ENCODE measurements around the gene TAP1.

DNA sequence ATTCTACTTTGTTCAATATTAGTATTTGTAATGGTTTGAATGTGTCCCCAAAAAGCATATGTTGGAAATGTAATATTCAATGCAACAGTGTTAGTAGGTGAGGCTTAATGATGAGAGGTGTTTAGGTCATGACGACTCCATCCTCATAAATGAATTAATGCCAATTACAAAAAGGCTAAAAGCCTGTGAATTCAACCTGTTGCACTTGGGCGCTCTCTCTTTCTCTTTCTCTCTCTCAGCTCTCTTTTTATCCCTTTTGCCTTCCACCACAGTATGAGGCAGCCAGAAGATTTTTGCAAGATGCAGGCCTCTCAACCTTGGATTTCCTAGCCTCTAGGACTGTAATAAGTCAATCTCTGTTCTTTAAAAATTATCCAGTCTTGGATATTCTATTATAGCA, 35.1 kb upstream of the TAP1 start:
- no peak for TF ChIP-seq CTCF (IDR thresholded peaks at IDR 0.05)
- TF ChIP-seq, protein P1, sequence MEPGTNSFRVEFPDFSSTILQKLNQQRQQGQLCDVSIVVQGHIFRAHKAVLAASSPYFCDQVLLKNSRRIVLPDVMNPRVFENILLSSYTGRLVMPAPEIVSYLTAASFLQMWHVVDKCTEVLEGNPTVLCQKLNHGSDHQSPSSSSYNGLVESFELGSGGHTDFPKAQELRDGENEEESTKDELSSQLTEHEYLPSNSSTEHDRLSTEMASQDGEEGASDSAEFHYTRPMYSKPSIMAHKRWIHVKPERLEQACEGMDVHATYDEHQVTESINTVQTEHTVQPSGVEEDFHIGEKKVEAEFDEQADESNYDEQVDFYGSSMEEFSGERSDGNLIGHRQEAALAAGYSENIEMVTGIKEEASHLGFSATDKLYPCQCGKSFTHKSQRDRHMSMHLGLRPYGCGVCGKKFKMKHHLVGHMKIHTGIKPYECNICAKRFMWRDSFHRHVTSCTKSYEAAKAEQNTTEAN (CRISPR knock-in tag; IDR thresholded peaks at IDR 0.05): no peak
- no peak for TF ChIP-seq FOXP4 (CRISPR knock-in tag; IDR thresholded peaks at IDR 0.05)
- TF ChIP-seq, protein P2, sequence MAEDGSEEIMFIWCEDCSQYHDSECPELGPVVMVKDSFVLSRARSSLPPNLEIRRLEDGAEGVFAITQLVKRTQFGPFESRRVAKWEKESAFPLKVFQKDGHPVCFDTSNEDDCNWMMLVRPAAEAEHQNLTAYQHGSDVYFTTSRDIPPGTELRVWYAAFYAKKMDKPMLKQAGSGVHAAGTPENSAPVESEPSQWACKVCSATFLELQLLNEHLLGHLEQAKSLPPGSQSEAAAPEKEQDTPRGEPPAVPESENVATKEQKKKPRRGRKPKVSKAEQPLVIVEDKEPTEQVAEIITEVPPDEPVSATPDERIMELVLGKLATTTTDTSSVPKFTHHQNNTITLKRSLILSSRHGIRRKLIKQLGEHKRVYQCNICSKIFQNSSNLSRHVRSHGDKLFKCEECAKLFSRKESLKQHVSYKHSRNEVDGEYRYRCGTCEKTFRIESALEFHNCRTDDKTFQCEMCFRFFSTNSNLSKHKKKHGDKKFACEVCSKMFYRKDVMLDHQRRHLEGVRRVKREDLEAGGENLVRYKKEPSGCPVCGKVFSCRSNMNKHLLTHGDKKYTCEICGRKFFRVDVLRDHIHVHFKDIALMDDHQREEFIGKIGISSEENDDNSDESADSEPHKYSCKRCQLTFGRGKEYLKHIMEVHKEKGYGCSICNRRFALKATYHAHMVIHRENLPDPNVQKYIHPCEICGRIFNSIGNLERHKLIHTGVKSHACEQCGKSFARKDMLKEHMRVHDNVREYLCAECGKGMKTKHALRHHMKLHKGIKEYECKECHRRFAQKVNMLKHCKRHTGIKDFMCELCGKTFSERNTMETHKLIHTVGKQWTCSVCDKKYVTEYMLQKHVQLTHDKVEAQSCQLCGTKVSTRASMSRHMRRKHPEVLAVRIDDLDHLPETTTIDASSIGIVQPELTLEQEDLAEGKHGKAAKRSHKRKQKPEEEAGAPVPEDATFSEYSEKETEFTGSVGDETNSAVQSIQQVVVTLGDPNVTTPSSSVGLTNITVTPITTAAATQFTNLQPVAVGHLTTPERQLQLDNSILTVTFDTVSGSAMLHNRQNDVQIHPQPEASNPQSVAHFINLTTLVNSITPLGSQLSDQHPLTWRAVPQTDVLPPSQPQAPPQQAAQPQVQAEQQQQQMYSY (CRISPR knock-in tag; IDR thresholded peaks at IDR 0.05): no peak
- no peak for TF ChIP-seq FOXJ3 (CRISPR knock-in tag; IDR thresholded peaks at IDR 0.05; ENCODE audit: borderline replicate concordance)
- no peak for TF ChIP-seq NR1H2 (CRISPR knock-in tag; IDR thresholded peaks at IDR 0.05)
- no peak for TF ChIP-seq ZBTB21 (CRISPR knock-in tag; IDR thresholded peaks at IDR 0.05; ENCODE audit: borderline replicate concordance)
